Inflammatory macrophage treated with lipopolysaccharide for 4 hours (primary cell): ENCODE results near the gene CREB3L4.
"Not testable (repeated sequence)": the region's sequence is repeated elsewhere in the genome, so short reads cannot be mapped to it uniquely, and the experiment has no call there.

Source experiments
- DNase-seq: peaks from one replicate; pipeline ENCODE4 v3.0.0-alpha.2; 2020

The CREB3L4 gene

DNA sequence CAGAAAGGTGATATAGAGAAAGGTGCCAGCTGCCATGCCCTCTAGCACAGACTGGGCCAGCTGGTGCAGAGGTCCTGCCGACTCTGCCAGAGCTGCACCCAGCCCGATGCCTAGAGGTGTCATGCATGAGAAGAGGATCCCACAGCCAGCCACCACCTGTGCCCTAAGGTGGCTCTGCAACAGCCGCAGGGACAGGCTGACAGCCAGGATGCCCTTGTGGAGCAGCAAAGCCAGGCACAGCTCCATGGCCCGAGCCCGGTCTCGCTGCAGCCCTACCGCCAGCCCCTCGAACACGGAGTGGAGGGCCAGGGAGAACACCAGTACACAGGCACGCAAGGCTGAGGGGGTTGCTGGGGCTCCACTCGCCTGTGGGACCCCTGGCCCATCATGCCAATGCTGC lies 7.5 kb upstream of the CREB3L4 start:
- DNase-seq, result no peak

GRCh38 chr1:153961421-153961820 lies 6.3 kb upstream of the CREB3L4 start:
- DNase-seq, result peak; percentile 27

- peak; percentile 79 for DNase-seq
These were observed 5.3 kb upstream of the CREB3L4 start for GRCh38 chr1:153962088-153963029.

GRCh38 chr1:153963030-153963849 lies 4.5 kb upstream of the CREB3L4 start, which contains the start of gene SLC39A1:
Gene SLC39A1 (minus strand): TSS chr1:153963537. CDS start chr1:153962715, 822 bp downstream.
- peak; percentile 98 for DNase-seq

GRCh38 chr1:153963850-153964331 lies 3.8 kb upstream of the CREB3L4 start:
- no peak for DNase-seq

DNA sequence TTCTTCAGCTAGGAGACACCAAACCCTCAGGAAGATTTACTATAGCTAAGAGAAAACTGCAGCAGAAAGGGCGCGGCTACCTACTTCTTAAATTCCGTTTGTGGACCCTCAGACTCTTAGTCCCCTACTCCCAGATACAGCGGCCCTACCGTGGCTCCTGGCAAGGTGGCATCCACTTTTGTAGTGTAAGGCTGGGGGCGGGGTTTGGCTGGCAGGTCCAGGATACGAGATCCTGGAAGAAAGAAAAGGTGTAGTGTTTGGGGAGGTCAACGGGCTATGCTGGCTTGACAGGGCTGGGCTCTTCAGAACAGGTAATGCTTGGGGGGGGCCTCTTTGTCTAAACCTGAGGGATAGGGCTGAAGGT lies 280 bp downstream of the CREB3L4 start:
- no peak for DNase-seq

DNA sequence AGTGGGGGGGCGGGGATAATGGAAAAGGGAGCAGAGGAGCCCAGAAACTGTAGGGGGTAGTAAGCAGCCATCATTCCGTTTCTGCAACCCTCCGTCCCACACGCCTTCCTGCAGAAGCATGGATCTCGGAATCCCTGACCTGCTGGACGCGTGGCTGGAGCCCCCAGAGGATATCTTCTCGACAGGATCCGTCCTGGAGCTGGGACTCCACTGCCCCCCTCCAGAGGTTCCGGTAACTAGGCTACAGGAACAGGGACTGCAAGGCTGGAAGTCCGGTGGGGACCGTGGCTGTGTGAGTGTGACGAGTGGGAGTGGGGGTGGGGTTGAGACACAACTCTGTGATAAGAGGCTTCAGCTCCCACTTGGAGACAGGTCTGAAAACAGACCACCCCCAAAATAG lies 706 bp downstream of the CREB3L4 start:
- DNase-seq, result no peak

GRCh38 chr1:153968972-153969371 lies 1.3 kb downstream of the CREB3L4 start:
- DNase-seq, result no peak

DNA sequence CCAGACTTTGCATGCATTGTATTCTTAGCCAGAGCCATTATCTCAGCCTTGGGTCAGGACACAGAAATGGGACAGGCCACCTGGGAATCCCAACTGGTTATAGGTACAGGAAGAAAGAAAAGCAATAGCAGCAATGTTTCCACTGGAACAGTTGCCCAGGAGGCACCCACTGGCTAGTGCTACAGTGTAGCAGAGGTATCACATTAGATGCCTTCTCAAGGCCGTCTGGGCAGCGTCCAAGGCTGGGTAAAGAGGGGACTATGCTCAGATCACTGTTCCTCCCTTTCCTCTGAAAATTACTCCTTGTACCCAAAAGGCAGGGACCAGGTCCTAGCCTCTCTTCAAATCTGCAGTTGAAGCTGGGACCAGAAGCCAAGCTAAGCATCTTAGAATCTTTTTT lies 2.6 kb downstream of the CREB3L4 start:
- DNase-seq, result no peak

GRCh38 chr1:153973071-153973470 lies 5.4 kb downstream of the CREB3L4 start:
- no peak for DNase-seq

GRCh38 chr1:153973525-153973924 lies 5.8 kb downstream of the CREB3L4 start:
- DNase-seq, result no peak

- DNase-seq, result no peak
These were observed 9.1 kb downstream of the CREB3L4 start for GRCh38 chr1:153976819-153977249.

GRCh38 chr1:153977250-153978240 lies 9.8 kb downstream of the CREB3L4 start, which contains the start of gene JTB:
Gene JTB (minus strand): TSS chr1:153977674. CDS start chr1:153977252, 422 bp downstream.
- peak; percentile 87 for DNase-seq

- DNase-seq, result no peak
These were observed 10.7 kb downstream of the CREB3L4 start for GRCh38 chr1:153978274-153978909.

DNA sequence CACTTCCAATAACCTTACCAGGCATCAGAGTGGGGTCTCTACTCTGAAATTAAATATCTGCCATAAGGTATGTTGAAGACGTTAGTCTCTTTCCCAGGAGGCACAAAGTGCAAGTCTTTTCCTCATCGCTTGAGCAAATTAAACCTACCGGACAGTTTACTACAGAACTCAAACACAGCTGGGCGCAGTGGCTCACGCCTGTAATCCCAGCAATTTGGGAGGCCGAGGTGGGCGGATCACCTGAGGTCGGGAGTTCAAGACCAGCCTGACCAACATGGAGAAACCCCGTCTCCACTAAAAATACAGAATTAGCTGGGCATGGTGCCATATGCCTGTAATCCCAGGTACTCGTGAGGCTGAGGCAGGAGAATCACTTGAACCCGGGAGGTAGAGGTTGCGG lies 11.4 kb downstream of the CREB3L4 start:
- not testable (repeated sequence) for DNase-seq

- not testable (repeated sequence) for DNase-seq
These were observed 14.0 kb downstream of the CREB3L4 start for GRCh38 chr1:153981735-153982134.

GRCh38 chr1:153984123-153984894 lies 16.6 kb downstream of the CREB3L4 start:
- DNase-seq, result peak; percentile 59

DNA sequence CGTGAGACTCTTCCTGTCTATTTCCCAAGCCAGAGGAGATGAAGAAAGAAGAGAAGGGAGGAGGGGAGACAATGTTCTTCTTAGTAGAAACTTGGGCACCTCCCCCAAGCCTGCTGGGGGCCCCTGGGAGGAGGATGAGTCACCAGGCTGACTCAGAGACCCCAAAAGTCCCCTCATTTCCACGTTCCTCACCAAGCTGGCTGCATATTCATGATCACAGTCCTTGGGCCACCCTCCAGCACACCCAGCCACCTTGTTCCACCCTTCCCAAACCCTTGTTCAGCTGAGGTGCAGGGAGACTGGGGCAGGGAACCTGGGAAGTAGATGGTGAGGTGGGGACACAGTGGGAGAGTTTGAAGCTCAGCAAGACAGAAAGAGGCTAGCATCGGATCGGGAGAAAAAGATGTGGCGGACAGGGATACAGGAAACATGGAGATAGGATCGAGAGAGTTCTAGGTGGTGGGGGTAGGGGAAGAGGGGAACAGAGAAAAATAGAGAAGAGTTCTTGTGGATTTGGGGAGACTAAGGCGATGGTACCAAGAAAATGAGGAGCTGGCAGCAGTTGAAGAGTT lies 17.7 kb downstream of the CREB3L4 start:
- peak; percentile 94 for DNase-seq

DNA sequence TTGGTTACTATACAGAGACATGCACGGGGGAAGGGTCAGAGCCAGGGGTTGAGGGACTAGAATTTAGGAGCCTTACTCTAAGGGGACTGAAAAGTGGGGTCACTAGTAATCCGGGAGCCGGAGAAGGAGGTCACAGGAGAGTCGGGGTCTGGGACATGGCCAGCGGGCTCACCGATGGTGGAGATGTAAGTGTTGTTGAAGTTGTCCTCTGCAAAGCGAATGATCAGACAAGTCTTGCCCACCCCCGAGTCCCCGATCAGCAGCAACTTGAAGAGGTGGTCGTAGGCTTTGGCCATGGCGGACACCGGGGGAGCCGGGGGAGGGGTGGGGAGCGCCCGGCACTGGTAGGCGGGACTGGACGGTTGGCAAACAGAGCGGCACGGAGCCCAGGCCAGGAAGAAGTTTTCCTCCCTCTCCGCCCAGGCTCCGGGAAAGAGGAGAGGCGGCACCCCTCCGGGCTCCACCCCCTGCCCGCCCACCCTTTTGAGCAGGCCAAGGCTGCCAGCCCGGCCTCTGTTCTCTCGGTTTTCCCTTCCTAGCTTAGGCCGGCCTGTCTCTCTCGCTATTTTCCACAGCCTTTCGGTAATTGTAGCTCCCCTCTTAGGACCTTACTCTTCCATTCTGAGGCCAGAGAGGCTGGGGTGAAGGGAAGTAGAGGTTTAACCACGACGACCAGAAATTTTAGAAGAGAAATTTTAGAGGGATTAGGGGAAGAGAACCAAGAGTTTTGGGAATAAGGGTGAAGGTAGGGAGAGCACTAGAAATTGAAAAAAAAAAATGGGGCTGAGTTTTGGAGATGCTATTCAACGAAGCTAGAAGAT lies 18.4 kb downstream of the CREB3L4 start, which contains the start of gene RAB13:
RAB13 (minus strand) TSS at position 399 of the 821 bp plus-strand sequence; CDS start at position 296, 103 bp downstream.
- peak; percentile 88 for DNase-seq
